ENCODE data around the gene OR2G6. TPM values are rescaled to one million over a fixed set of nuclear protein-coding genes. Genes with fewer than 3 reads are reported as not detected.

The OR2G6 gene
- total RNA-seq: not detected

DNA sequence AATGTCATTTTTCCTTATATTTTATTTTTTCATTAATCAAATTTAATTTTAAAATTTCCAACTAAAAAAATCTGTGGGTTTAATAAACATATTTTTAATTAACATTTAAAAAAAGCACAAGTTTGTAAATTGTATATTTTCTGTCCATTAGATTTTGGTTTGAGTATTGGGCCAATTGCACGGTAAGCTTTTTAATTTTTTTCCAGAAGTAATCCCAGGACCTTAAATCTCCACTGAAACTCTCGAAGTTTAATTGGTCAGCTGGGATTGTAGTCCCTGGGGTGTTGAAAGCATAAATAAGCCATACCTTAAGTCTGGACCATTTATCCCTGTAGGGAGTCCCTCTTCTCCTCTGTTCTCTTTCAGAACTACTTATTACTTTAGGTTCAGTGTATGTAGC is at the start of gene OR2G6:
OR2G6 (plus strand) TSS at position 301 of the 400 bp plus-strand sequence. CDS start 13,574 bp downstream, outside the sequence.

DNA sequence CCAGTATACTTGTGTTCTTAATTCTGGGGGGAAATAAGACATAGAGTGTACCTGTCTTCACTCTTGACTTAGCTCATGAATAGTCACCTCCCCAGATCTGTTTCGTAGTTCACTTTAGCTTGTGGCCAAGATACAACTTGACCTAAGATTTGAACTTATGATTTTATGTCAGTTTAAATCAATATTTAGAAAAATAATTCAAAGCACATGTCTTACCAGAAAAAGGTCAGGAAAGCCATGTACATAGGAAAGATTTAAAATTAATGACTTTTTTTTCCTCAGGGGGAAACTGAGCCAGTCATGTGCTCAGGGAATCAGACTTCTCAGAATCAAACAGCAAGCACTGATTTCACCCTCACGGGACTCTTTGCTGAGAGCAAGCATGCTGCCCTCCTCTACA is 34.8 kb upstream of the OR2G6 start, which contains the start of gene OR2T3:
OR2T3 (plus strand) TSS at position 301 of the 400 bp plus-strand sequence; CDS start at position 301, 0 bp downstream.

DNA sequence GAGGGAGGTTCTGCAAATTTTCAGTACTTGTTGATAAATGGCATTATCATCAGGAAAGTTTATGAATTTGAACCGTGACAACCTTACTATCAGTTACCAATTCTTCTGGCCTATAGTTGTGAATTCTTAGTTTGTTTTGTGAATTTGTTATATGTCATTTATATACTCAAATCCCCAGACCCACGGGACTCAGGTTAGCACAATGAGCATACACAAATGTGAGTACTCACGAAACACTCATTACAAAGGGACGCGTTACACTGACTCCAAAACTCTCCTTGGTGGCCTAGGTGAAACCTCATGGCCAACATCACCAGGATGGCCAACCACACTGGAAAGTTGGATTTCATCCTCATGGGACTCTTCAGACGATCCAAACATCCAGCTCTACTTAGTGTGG is 19.6 kb upstream of the OR2G6 start, which contains the start of gene OR2T5:
OR2T5 (plus strand) TSS at position 301 of the 400 bp plus-strand sequence; CDS start at position 301, 0 bp downstream.

DNA sequence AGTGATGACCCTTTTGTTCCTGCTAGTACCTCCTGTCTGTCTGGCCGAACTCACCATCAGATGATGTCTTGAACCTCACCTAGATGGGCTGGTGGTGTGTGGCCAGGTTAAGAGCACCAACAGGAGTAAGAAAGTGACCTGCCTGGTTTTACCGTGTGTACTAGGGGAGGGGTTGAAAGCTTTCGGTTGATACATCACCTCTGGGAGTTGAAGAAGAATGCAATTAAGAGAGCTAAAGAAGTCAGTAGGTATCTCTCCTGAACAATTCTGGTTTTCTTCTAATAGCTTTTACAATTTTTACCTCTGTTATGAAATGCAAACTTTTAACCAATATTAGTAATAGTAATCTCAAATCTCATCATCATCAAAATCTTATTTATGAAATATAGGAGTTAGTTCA is 54.8 kb downstream of the OR2G6 start, which contains the start of gene OR2T29:
OR2T29 (minus strand) TSS at position 101 of the 400 bp plus-strand sequence. CDS start 3,281 bp downstream, outside the sequence.

DNA sequence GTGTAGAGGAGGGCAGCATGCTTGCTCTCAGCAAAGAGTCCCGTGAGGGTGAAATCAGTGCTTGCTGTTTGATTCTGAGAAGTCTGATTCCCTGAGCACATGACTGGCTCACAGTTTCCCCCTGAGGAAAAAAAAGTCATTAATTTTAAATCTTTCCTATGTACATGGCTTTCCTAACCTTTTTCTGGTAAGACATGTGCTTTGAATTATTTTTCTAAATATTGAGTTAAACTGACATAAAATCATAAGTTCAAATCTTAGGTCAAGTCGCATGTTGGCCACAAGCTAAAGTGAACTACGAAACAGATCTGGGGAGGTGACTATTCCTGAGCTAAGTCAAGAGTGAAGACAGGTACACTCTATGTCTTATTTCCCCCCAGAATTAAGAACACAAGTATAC is 66.8 kb downstream of the OR2G6 start, which contains the start of gene OR2T34:
OR2T34 (minus strand) TSS at position 101 of the 400 bp plus-strand sequence; CDS start at position 101, 0 bp downstream.

Other genes starting within 250 kb of the OR2G6 start
- gene OR2T33, start 230.1 kb upstream of the OR2G6 start, total RNA-seq: not detected
- gene OR2T12, start 204.6 kb upstream of the OR2G6 start, total RNA-seq: not detected
- gene OR2M7, start 183.5 kb upstream of the OR2G6 start, total RNA-seq: not detected
- gene OR14C36, start 159.3 kb upstream of the OR2G6 start, total RNA-seq: not detected
- gene OR2T4, start 146.4 kb upstream of the OR2G6 start, total RNA-seq: not detected
- gene OR2T6, start 132.3 kb upstream of the OR2G6 start, total RNA-seq: not detected
- not detected for gene OR2T1, start 105.0 kb upstream of the OR2G6 start, total RNA-seq
- 0.06 TPM for gene OR2T2, start 62.4 kb upstream of the OR2G6 start, total RNA-seq
- not detected for gene OR2T3, start 34.7 kb upstream of the OR2G6 start, total RNA-seq
- 0.06 TPM for gene OR2T5, start 19.5 kb upstream of the OR2G6 start, total RNA-seq
- gene OR2T29, start 54.7 kb downstream of the OR2G6 start, total RNA-seq: not detected
- gene OR2T34, start 66.7 kb downstream of the OR2G6 start, total RNA-seq: not detected
- gene OR2T10, start 89.6 kb downstream of the OR2G6 start, total RNA-seq: not detected
- gene OR2T11, start 127.0 kb downstream of the OR2G6 start, total RNA-seq: 0.06 TPM
- gene OR2T35, start 137.2 kb downstream of the OR2G6 start, total RNA-seq: not detected
- gene OR2T27, start 147.5 kb downstream of the OR2G6 start, total RNA-seq: not detected
- not detected for gene OR14I1, start 194.7 kb downstream of the OR2G6 start, total RNA-seq
- not detected for gene LYPD8, start 247.7 kb downstream of the OR2G6 start, total RNA-seq